Suppressor macrophage treated with lipopolysaccharide for 1 hour (primary cell): ENCODE data around the gene POTEG.
"Not testable (repeated sequence)": the region's sequence is repeated elsewhere in the genome, so short reads cannot be mapped to it uniquely, and the experiment has no call there.

Experiments
- DNase-seq, 3 donors: peaks; one replicate each; pipeline ENCODE4 v3.0.0-alpha.2; 2020 to 2022

The POTEG gene

GRCh38 chr14:19372813-19373500 lies 61.2 kb downstream of the POTEG start:
- DNase-seq: not testable (repeated sequence)

- not testable (repeated sequence) for DNase-seq
These were observed 62.4 kb downstream of the POTEG start for GRCh38 chr14:19371767-19372166.

GRCh38 chr14:19362803-19363202 lies 71.3 kb downstream of the POTEG start:
- DNase-seq: not testable (repeated sequence)

DNA sequence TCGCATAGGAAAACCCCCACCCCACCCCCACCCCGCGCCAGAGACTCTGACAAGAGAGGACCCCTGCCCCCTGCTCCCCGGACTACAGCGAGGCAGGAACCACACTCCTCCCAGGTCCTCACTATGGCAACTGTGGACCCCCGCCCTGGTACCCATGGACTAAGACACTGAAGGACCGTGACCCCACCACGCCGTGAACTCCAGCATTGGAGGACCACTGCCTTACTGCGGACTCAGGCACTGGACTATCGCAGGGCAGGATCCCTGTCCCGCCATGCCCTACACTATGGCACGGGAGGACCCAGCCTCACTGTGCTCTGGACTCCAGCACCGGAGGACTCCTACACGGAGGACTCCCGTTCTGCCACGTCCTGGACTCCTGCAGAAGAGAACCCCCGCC lies 71.8 kb downstream of the POTEG start:
- not testable (repeated sequence) for DNase-seq

- DNase-seq: not testable (repeated sequence)
These were observed 72.4 kb downstream of the POTEG start for GRCh38 chr14:19361636-19362253.

- not testable (repeated sequence) for DNase-seq
These were observed 73.1 kb downstream of the POTEG start for GRCh38 chr14:19360937-19361635.
